ENCODE data around the gene RAB31.

- TF ChIP-seq CTCF (IDR thresholded peaks at IDR 0.05; ENCODE audit: low read depth, low read length) (no peak), MYC (IDR thresholded peaks at IDR 0.05; ENCODE audit: low read depth, low read length) (no peak), MAX (IDR thresholded peaks at IDR 0.05; ENCODE audit: low read depth, low read length) (no peak), POLR2A (IDR thresholded peaks at IDR 0.05; ENCODE audit: extremely low read depth, insufficient read length) (no peak)
Measured at GRCh38 chr18:9791991-9792390, 83.9 kb downstream of the RAB31 start.
